ENCODE data around the gene WWOX.
A peak's percentile ranks its signal among the peaks of the same experiment; 100 is the strongest.
"Not testable (repeated sequence)": the region's sequence is repeated elsewhere in the genome, so short reads cannot be mapped to it uniquely, and the experiment has no call there.

WWOX gene

GRCh38 chr16:79257953-79258490, 1158.6 kb downstream of the WWOX start:
- no peak for DNase-seq (ENCODE audit: low spot score)
- peaks cover 18% of the 10 kb centered on the region for H3K4me1 Mint-ChIP-seq (ENCODE audit: low read depth)
- no peaks in the 10 kb centered on the region for H3K9me3 Mint-ChIP-seq
- H3K4me3 Mint-ChIP-seq: no peak overlapping the region
- H3K27ac Mint-ChIP-seq: no peak overlapping the region
- peaks cover 4% of the 10 kb centered on the region for H3K27me3 Mint-ChIP-seq (ENCODE audit: low read depth)
- no peaks in the 10 kb centered on the region for H3K36me3 Mint-ChIP-seq (ENCODE audit: low read depth)

- H3K4me3 Mint-ChIP-seq; H3K27me3 Mint-ChIP-seq (ENCODE audit: low read depth); H3K9me3 Mint-ChIP-seq; H3K36me3 Mint-ChIP-seq (ENCODE audit: low read depth); DNase-seq (ENCODE audit: low spot score): not testable (repeated sequence)
- Mint-ChIP-seq H3K4me1 (ENCODE audit: low read depth) (peaks cover 33% of the 10 kb centered on the region), H3K27ac (peak overlapping the region; percentile 53)
Observed at GRCh38 chr16:79260890-79261289, 1161.4 kb downstream of the WWOX start.

- H3K4me3 Mint-ChIP-seq: no peak overlapping the region
- H3K4me1 Mint-ChIP-seq (ENCODE audit: low read depth): peaks cover 37% of the 10 kb centered on the region
- peak; percentile 33 for DNase-seq (ENCODE audit: low spot score)
- H3K9me3 Mint-ChIP-seq: peaks cover 3% of the 10 kb centered on the region
- H3K27me3 Mint-ChIP-seq (ENCODE audit: low read depth): peaks cover 4% of the 10 kb centered on the region
- no peak overlapping the region for H3K27ac Mint-ChIP-seq
- H3K36me3 Mint-ChIP-seq (ENCODE audit: low read depth): peaks cover 2% of the 10 kb centered on the region
Observed at GRCh38 chr16:79261481-79261940, 1162.1 kb downstream of the WWOX start.

- peaks cover 4% of the 10 kb centered on the region for H3K27me3 Mint-ChIP-seq (ENCODE audit: low read depth)
- H3K36me3 Mint-ChIP-seq (ENCODE audit: low read depth): peaks cover 5% of the 10 kb centered on the region
- H3K4me3 Mint-ChIP-seq: no peak overlapping the region
- peaks cover 42% of the 10 kb centered on the region for H3K4me1 Mint-ChIP-seq (ENCODE audit: low read depth)
- H3K27ac Mint-ChIP-seq: no peak overlapping the region
- peaks cover 8% of the 10 kb centered on the region for H3K9me3 Mint-ChIP-seq
- DNase-seq (ENCODE audit: low spot score): no peak
Observed at GRCh38 chr16:79261944-79262552, 1162.6 kb downstream of the WWOX start.
